HCT116 (cell line): Measurements from ENCODE around the gene EDN1.

ENCODE experiments used
- CEBPB ChIP-seq: IDR thresholded peaks from 2 replicates; pipeline ENCODE4 v1.6.1; 2012; ENCODE audit warnings: low read depth
- EZH2 ChIP-seq: fragments of 200-600 bp; sonication (generic); IDR thresholded peaks from 2 replicates; pipeline ENCODE4 v1.6.1; 2017; ENCODE audit warnings: antibody characterized with exemption, mixed run types
- EZH2phosphoT487 ChIP-seq: fragments of 200-600 bp; IDR thresholded peaks from 2 replicates; pipeline ENCODE4 v1.6.1; 2018; ENCODE audit warnings: antibody characterized with exemption, borderline replicate concordance
- FOSL1 ChIP-seq: IDR thresholded peaks from 2 replicates; pipeline ENCODE4 v1.6.1; 2012; ENCODE audit warnings: low read depth
- JUND ChIP-seq: IDR thresholded peaks from 2 replicates; pipeline ENCODE4 v1.6.1; 2012
- POLR2A ChIP-seq: IDR thresholded peaks from 2 replicates; pipeline ENCODE4 v1.7.0; 2011; ENCODE audit warnings: borderline replicate concordance; ENCODE audit not compliant: insufficient read depth, insufficient read length; ENCODE audit errors: extremely low read depth
- POLR2AphosphoS5 ChIP-seq: IDR thresholded peaks from 2 replicates; pipeline ENCODE4 v1.6.1; 2011; ENCODE audit warnings: mild to moderate bottlenecking, low read depth, low read length, moderate library complexity
- RAD21 ChIP-seq: IDR thresholded peaks from 2 replicates; pipeline ENCODE4 v1.6.1; 2012; ENCODE audit warnings: low read depth, mild to moderate bottlenecking
- SRF ChIP-seq: IDR thresholded peaks from 2 replicates; pipeline ENCODE4 v1.6.1; 2012; ENCODE audit warnings: low read depth
- YY1 ChIP-seq: IDR thresholded peaks from 2 replicates; pipeline ENCODE4 v1.6.1; 2011; ENCODE audit warnings: low read length, low read depth, moderate library complexity, mild to moderate bottlenecking; ENCODE audit not compliant: insufficient replicate concordance; ENCODE audit errors: extremely low read depth
- TF ChIP-seq, protein P1 (sequence below), 3 experiments: fragments of 200-600 bp in 1 of 3; sonication (generic) in 1 of 3; IDR thresholded peaks in 2 of 3; conservative IDR thresholded peaks in 1 of 3; 2 replicates each; pipeline ENCODE4 v1.5.1; 2012 to 2017; ENCODE audit warnings: low read depth in 2 of 3, low read length in 2 of 3, antibody characterized with exemption in 1 of 3, borderline replicate concordance in 1 of 3, control low read depth in 1 of 3, mild to moderate bottlenecking in 1 of 3, mixed read lengths in 1 of 3, mixed run types in 1 of 3, moderate library complexity in 1 of 3; ENCODE audit not compliant: insufficient read depth in 1 of 3
- TF ChIP-seq, protein P2 (sequence below): IDR thresholded peaks from 2 replicates; pipeline ENCODE4 v1.6.1; 2012
- TF ChIP-seq, protein P3 (sequence below): IDR thresholded peaks from 2 replicates; pipeline ENCODE4 v1.6.1; 2012; ENCODE audit warnings: low read depth

DNA sequence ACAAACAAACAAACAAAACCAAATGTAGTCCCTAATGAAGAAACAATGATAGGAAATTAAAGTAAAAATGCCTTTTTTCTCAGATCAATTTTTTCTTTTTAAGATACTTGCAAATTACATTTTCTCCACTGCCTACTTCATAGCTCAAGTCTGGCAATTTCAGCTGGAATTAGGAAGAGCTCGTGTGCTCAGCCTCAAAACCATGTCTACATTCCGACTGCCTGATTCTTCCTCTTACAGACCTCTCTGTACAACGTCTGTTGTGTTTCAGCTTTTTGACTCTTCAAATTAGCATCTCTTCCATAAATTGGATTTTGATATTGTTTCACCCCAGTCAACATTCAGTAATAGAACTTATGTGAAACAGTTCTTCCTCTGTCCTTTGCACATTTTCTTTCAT lies 9.3 kb upstream of the EDN1 start:
- TF ChIP-seq, protein P1, sequence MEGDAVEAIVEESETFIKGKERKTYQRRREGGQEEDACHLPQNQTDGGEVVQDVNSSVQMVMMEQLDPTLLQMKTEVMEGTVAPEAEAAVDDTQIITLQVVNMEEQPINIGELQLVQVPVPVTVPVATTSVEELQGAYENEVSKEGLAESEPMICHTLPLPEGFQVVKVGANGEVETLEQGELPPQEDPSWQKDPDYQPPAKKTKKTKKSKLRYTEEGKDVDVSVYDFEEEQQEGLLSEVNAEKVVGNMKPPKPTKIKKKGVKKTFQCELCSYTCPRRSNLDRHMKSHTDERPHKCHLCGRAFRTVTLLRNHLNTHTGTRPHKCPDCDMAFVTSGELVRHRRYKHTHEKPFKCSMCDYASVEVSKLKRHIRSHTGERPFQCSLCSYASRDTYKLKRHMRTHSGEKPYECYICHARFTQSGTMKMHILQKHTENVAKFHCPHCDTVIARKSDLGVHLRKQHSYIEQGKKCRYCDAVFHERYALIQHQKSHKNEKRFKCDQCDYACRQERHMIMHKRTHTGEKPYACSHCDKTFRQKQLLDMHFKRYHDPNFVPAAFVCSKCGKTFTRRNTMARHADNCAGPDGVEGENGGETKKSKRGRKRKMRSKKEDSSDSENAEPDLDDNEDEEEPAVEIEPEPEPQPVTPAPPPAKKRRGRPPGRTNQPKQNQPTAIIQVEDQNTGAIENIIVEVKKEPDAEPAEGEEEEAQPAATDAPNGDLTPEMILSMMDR (IDR thresholded peaks at IDR 0.05 in 2 of 3, conservative IDR thresholded peaks at IDR 0.05 in 1 of 3; ENCODE audit: borderline replicate concordance in 1 of 3, insufficient read depth in 1 of 3, low read depth in 2 of 3, low read length in 2 of 3): no peak
- TF ChIP-seq FOSL1 (no peak), RAD21 (no peak), YY1 (no peak), POLR2A (no peak), POLR2AphosphoS5 (no peak), EZH2phosphoT487 (no peak), JUND (no peak), EZH2 (no peak), SRF (no peak), CEBPB (no peak)
- TF ChIP-seq, protein P2, sequence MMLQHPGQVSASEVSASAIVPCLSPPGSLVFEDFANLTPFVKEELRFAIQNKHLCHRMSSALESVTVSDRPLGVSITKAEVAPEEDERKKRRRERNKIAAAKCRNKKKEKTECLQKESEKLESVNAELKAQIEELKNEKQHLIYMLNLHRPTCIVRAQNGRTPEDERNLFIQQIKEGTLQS: no peak
- TF ChIP-seq, protein P3, sequence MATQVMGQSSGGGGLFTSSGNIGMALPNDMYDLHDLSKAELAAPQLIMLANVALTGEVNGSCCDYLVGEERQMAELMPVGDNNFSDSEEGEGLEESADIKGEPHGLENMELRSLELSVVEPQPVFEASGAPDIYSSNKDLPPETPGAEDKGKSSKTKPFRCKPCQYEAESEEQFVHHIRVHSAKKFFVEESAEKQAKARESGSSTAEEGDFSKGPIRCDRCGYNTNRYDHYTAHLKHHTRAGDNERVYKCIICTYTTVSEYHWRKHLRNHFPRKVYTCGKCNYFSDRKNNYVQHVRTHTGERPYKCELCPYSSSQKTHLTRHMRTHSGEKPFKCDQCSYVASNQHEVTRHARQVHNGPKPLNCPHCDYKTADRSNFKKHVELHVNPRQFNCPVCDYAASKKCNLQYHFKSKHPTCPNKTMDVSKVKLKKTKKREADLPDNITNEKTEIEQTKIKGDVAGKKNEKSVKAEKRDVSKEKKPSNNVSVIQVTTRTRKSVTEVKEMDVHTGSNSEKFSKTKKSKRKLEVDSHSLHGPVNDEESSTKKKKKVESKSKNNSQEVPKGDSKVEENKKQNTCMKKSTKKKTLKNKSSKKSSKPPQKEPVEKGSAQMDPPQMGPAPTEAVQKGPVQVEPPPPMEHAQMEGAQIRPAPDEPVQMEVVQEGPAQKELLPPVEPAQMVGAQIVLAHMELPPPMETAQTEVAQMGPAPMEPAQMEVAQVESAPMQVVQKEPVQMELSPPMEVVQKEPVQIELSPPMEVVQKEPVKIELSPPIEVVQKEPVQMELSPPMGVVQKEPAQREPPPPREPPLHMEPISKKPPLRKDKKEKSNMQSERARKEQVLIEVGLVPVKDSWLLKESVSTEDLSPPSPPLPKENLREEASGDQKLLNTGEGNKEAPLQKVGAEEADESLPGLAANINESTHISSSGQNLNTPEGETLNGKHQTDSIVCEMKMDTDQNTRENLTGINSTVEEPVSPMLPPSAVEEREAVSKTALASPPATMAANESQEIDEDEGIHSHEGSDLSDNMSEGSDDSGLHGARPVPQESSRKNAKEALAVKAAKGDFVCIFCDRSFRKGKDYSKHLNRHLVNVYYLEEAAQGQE: no peak
